ENCODE measurements around the gene FBXL19.

GRCh38 chr16:30930160-30930571 lies 6.8 kb downstream of the FBXL19 start:
- no peak for TF ChIP-seq EZH2 (IDR thresholded peaks at IDR 0.05; ENCODE audit: borderline replicate concordance, insufficient read depth, low read depth, low read length, poor library complexity, severe bottlenecking)
- TF ChIP-seq, protein P1, sequence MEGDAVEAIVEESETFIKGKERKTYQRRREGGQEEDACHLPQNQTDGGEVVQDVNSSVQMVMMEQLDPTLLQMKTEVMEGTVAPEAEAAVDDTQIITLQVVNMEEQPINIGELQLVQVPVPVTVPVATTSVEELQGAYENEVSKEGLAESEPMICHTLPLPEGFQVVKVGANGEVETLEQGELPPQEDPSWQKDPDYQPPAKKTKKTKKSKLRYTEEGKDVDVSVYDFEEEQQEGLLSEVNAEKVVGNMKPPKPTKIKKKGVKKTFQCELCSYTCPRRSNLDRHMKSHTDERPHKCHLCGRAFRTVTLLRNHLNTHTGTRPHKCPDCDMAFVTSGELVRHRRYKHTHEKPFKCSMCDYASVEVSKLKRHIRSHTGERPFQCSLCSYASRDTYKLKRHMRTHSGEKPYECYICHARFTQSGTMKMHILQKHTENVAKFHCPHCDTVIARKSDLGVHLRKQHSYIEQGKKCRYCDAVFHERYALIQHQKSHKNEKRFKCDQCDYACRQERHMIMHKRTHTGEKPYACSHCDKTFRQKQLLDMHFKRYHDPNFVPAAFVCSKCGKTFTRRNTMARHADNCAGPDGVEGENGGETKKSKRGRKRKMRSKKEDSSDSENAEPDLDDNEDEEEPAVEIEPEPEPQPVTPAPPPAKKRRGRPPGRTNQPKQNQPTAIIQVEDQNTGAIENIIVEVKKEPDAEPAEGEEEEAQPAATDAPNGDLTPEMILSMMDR (IDR thresholded peaks at IDR 0.05): no peak

Data from B cell (primary cell).